ENCODE data around the gene MERTK. TPM values are rescaled to one million over a fixed set of nuclear protein-coding genes. Genes with fewer than 3 reads are reported as not detected.
"Not testable (repeated sequence)": the region's sequence is repeated elsewhere in the genome, so short reads cannot be mapped to it uniquely, and the experiment has no call there.

MERTK gene
- total RNA-seq, 1 donor from 2014 or later: 20.7 TPM

DNA sequence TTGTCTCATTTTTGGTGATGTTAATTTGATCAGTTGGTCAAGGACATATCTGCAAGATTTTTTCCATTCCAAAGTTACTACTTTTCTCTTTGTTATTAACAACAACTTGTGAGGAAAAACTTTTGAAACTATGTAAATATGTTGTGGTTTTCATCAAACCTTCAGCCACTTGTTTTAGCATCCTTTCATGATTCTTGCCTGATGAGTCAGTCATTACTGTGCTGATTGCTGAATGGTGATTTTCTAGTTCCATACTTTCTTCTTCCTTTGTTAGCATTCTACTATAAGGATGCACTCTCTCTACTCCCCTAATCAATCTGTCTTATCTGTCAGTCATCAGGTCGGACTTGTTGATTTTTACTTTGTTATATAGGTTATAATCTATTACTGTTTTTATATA is 167.6 kb downstream of the MERTK start:
- Histone ChIP-seq H3K4me1 (peaks cover 5% of the 10 kb centered on the region), H3K27ac (no peak overlapping the region), H3K9me3 (no peaks in the 10 kb centered on the region), H3K27me3 (ENCODE audit: low read depth) (no peaks in the 10 kb centered on the region), H3K4me3 (no peak overlapping the region), H3K36me3 (peaks cover 83% of the 10 kb centered on the region)
- intact Hi-C loops (cut with DNase I): no loop called here
- DNase-seq (no peak), ATAC-seq (no peak)
- TF ChIP-seq, protein P1, sequence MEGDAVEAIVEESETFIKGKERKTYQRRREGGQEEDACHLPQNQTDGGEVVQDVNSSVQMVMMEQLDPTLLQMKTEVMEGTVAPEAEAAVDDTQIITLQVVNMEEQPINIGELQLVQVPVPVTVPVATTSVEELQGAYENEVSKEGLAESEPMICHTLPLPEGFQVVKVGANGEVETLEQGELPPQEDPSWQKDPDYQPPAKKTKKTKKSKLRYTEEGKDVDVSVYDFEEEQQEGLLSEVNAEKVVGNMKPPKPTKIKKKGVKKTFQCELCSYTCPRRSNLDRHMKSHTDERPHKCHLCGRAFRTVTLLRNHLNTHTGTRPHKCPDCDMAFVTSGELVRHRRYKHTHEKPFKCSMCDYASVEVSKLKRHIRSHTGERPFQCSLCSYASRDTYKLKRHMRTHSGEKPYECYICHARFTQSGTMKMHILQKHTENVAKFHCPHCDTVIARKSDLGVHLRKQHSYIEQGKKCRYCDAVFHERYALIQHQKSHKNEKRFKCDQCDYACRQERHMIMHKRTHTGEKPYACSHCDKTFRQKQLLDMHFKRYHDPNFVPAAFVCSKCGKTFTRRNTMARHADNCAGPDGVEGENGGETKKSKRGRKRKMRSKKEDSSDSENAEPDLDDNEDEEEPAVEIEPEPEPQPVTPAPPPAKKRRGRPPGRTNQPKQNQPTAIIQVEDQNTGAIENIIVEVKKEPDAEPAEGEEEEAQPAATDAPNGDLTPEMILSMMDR (IDR thresholded peaks at IDR 0.05): no peak

DNA sequence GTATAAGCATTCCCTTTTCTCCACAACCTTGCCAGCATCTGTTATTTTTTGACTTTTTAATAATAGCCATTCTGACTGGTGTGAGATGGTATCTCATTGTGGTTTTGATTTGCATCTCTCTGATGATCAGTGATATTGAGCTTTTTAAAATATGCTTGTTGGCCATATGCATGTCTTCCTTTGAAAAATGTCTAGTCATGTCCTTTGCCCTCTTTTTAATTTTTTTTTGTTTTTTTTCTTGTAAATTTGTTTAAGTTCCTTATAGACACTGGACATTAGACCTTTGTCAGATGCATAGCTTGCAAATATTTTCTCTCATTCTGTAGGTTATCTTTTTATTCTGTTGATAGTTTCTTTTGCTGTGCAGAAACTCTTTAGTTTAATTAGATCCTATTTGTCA is 171.4 kb downstream of the MERTK start:
- H3K4me1 ChIP-seq; DNase-seq; H3K27ac ChIP-seq; H3K27me3 ChIP-seq (ENCODE audit: low read depth); H3K4me3 ChIP-seq; intact Hi-C loops (cut with DNase I); ATAC-seq; H3K9me3 ChIP-seq: not testable (repeated sequence)
- H3K36me3 ChIP-seq: peaks cover 67% of the 10 kb centered on the region

DNA sequence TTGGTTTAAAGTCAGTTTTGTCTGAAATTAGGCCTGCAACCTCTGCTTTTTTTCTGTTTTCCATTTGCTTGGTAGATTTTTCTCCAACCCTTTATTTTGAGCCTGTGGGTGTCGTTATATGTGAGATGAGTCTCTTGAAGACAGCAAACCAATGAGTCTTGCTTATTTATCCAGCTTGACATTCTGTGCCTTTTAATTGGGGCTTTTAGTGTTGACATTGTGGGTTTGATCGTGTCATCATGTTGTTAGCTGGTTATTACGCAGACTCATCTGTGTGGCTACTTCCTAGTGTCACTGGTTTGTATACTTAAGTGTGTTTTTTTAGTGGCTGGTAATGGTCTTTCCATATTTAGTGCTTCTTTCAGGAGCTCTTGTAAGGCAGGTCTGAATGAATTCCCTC is 175.5 kb downstream of the MERTK start:
- Histone ChIP-seq H3K4me3 (no peak overlapping the region), H3K27me3 (ENCODE audit: low read depth) (no peaks in the 10 kb centered on the region), H3K36me3 (peaks cover 47% of the 10 kb centered on the region), H3K9me3 (no peaks in the 10 kb centered on the region), H3K27ac (no peak overlapping the region), H3K4me1 (peaks cover 4% of the 10 kb centered on the region)
- intact Hi-C loops (cut with DNase I): no loop called here
- TF ChIP-seq, protein P1 (IDR thresholded peaks at IDR 0.05): no peak
- DNase-seq (no peak), ATAC-seq (no peak)

DNA sequence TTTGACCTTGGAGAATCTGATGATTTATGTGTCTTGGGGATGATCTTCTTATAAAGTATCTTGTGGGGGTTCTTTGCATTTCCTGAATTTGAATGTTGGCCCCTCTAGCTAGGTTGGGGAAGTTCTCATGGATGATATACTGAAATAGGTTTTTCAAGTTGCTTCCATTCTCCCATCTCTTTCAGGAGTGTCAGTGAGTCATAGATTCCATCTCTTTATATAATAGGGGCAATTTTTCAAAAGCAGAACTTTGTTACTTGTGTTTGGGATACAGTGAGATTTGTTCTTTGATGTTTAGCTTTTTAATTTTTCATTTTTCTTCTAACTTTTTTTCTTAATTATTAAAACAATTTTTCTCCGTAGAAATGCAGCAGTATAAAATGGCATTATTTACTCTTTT is 176.1 kb downstream of the MERTK start:
- TF ChIP-seq, protein P1 (IDR thresholded peaks at IDR 0.05): no peak
- peaks cover 4% of the 10 kb centered on the region for H3K4me1 ChIP-seq
- no peak for ATAC-seq
- no peak overlapping the region for H3K27ac ChIP-seq
- H3K9me3 ChIP-seq: no peaks in the 10 kb centered on the region
- peaks cover 48% of the 10 kb centered on the region for H3K36me3 ChIP-seq
- H3K27me3 ChIP-seq (ENCODE audit: low read depth): no peaks in the 10 kb centered on the region
- DNase-seq: no peak
- intact Hi-C loops (cut with DNase I): no loop called here
- H3K4me3 ChIP-seq: no peak overlapping the region

GRCh38 chr2:112075490-112076260 is 177.3 kb downstream of the MERTK start:
- peaks cover 4% of the 10 kb centered on the region for H3K4me1 ChIP-seq
- no peak overlapping the region for H3K27ac ChIP-seq
- H3K36me3 ChIP-seq: peaks cover 55% of the 10 kb centered on the region
- ATAC-seq (no peak), DNase-seq (no peak)
- intact Hi-C loops (cut with DNase I): no loop called here
- no peak overlapping the region for H3K4me3 ChIP-seq
- TF ChIP-seq, protein P1 (IDR thresholded peaks at IDR 0.05): no peak
- no peaks in the 10 kb centered on the region for H3K9me3 ChIP-seq
- no peaks in the 10 kb centered on the region for H3K27me3 ChIP-seq (ENCODE audit: low read depth)

GRCh38 chr2:112077814-112078213 is 179.4 kb downstream of the MERTK start:
- Histone ChIP-seq H3K36me3 (peaks cover 66% of the 10 kb centered on the region), H3K4me1 (no peaks in the 10 kb centered on the region), H3K27me3 (ENCODE audit: low read depth) (no peaks in the 10 kb centered on the region), H3K4me3 (no peak overlapping the region), H3K27ac (no peak overlapping the region), H3K9me3 (no peaks in the 10 kb centered on the region)
- no peak for ATAC-seq
- intact Hi-C loops (cut with DNase I): no loop called here
- DNase-seq: no peak
- TF ChIP-seq, protein P1 (IDR thresholded peaks at IDR 0.05): no peak
